HepG2 (cell line): ENCODE measurements around the gene DUSP9. TPM values are rescaled to one million over a fixed set of nuclear protein-coding genes. Genes with fewer than 3 reads are reported as not detected.

ENCODE experiments used
- AGO1 ChIP-seq: fragments of 200-400 bp; formaldehyde crosslinking; IDR thresholded peaks from 2 replicates; pipeline ENCODE4 v1.6.1; 2017; ENCODE audit warnings: mild to moderate bottlenecking, low read depth, low read length, moderate library complexity; ENCODE audit not compliant: poor library complexity, severe bottlenecking
- ARNT2 ChIP-seq: sonication (generic); formaldehyde crosslinking; IDR thresholded peaks from 2 replicates; pipeline ENCODE4 v1.8.0; 2022; ENCODE audit warnings: mild to moderate bottlenecking, low read depth, missing genetic modification reagents, moderate library complexity
- BCL6 ChIP-seq: IDR thresholded peaks from 2 replicates; pipeline ENCODE4 v1.6.1; 2016; ENCODE audit warnings: missing genetic modification reagents, missing compliant biosample characterization
- FOXA1 ChIP-seq, 2 experiments: fragments of 450-650 bp in 1 of 2; sonication (generic) in 1 of 2; formaldehyde crosslinking in 1 of 2; IDR thresholded peaks; 2 replicates each; pipeline versions ENCODE4 v1.4.0 to v1.6.1; 2016 to 2020; ENCODE audit warnings: missing genetic modification reagents in 1 of 2
- KLF6 ChIP-seq: IDR thresholded peaks from 2 replicates; pipeline ENCODE4 v1.8.0; 2016; ENCODE audit warnings: missing biosample characterization, missing genetic modification reagents
- NFE2L2 ChIP-seq: fragments of 150-350 bp; IDR thresholded peaks from 2 replicates; pipeline ENCODE4 v1.6.1; 2014; ENCODE audit warnings: low read length
- PHB2 ChIP-seq: fragments of 450-650 bp; IDR thresholded peaks from 2 replicates; pipeline ENCODE4 v1.6.1; 2018; ENCODE audit not compliant: partially characterized antibody
- RFXANK ChIP-seq: IDR thresholded peaks from 2 replicates; pipeline ENCODE4 v1.6.1; 2016
- TARDBP ChIP-seq: sonication (generic); formaldehyde crosslinking; IDR thresholded peaks from 2 replicates; pipeline ENCODE4 v1.8.0; 2022; ENCODE audit warnings: mild to moderate bottlenecking, missing genetic modification reagents
- ZFP36L2 ChIP-seq: sonication (generic); formaldehyde crosslinking; IDR thresholded peaks from 2 replicates; pipeline ENCODE4 v1.4.0; 2020; ENCODE audit warnings: missing genetic modification reagents
- ZMAT3 ChIP-seq: sonication (generic); formaldehyde crosslinking; conservative IDR thresholded peaks from 2 replicates; pipeline ENCODE4 v1.7.0; 2021; ENCODE audit warnings: missing genetic modification reagents
- ZNF205 ChIP-seq: IDR thresholded peaks from 2 replicates; pipeline ENCODE4 v1.6.1; 2018; ENCODE audit warnings: missing biosample characterization, missing genetic modification reagents
- ZNF264 ChIP-seq: sonication (generic); formaldehyde crosslinking; IDR thresholded peaks from 2 replicates; pipeline ENCODE4 v1.4.0; 2020; ENCODE audit warnings: missing genetic modification reagents
- ZNF841 ChIP-seq: sonication (generic); formaldehyde crosslinking; IDR thresholded peaks from 2 replicates; pipeline ENCODE4 v1.8.1; 2023; ENCODE audit warnings: missing genetic modification reagents, borderline replicate concordance
- ZSCAN21 ChIP-seq: sonication (generic); formaldehyde crosslinking; IDR thresholded peaks from 2 replicates; pipeline ENCODE4 v1.8.0; 2022; ENCODE audit warnings: mild to moderate bottlenecking, missing genetic modification reagents, moderate library complexity, borderline replicate concordance
- polyA plus RNA-seq, 8 experiments: library from polyadenylated mRNA; depleted of rRNA in 3 of 8; stranded (reverse) in 7 of 8; unstranded in 1 of 8; fragments of >200 nt; fragmentation: Illumina TruSeq in 4 of 8; extraction: Trizol in 4 of 8; gene quantifications; 2 replicates each; pipeline versions ENCODE4 v1.2.1 to v1.2.3, GENCODE V29; 2011 to 2016; ENCODE audit warnings: low read depth in 4 of 8, missing spikeins in 1 of 8, mixed read lengths in 1 of 8; ENCODE audit not compliant: insufficient read depth in 1 of 8
- total RNA-seq, 5 experiments: library from RNA; depleted of rRNA; stranded (reverse); fragments of >200 nt; fragmentation: Illumina TruSeq; extraction: Trizol; gene quantifications; 2 replicates each; pipeline ENCODE4 v1.2.3, GENCODE V29; 2016; ENCODE audit warnings: low read depth in 1 of 5
- TF ChIP-seq, protein P1 (sequence below): sonication (generic); formaldehyde crosslinking; conservative IDR thresholded peaks from 2 replicates; pipeline ENCODE4 v1.8.1; 2023; ENCODE audit warnings: missing genetic modification reagents
- TF ChIP-seq, protein P2 (sequence below): sonication (generic); formaldehyde crosslinking; IDR thresholded peaks from 2 replicates; pipeline ENCODE4 v1.5.1; 2020; ENCODE audit warnings: mild to moderate bottlenecking, missing genetic modification reagents, borderline replicate concordance
- TF ChIP-seq, protein P3 (sequence below): sonication (generic); formaldehyde crosslinking; IDR thresholded peaks from 2 replicates; pipeline ENCODE4 v1.9.0; 2021; ENCODE audit warnings: missing genetic modification reagents, mild to moderate bottlenecking, borderline replicate concordance
- TF ChIP-seq, protein P4 (sequence below), 2 experiments: sonication (generic) in 1 of 2; formaldehyde crosslinking in 1 of 2; IDR thresholded peaks; 2 replicates each; pipeline versions ENCODE4 v1.4.0 to v1.6.1; 2018 to 2020; ENCODE audit warnings: missing genetic modification reagents in 2 of 2, borderline replicate concordance in 1 of 2, low read depth in 1 of 2, mild to moderate bottlenecking in 1 of 2, missing biosample characterization in 1 of 2

Gene DUSP9
- total and polyA plus RNA-seq, 2 of the 13 experiments (the other 11 are each of a cell fraction or from before 2014, with no cell fraction given) = 235 to 435 TPM

DNA sequence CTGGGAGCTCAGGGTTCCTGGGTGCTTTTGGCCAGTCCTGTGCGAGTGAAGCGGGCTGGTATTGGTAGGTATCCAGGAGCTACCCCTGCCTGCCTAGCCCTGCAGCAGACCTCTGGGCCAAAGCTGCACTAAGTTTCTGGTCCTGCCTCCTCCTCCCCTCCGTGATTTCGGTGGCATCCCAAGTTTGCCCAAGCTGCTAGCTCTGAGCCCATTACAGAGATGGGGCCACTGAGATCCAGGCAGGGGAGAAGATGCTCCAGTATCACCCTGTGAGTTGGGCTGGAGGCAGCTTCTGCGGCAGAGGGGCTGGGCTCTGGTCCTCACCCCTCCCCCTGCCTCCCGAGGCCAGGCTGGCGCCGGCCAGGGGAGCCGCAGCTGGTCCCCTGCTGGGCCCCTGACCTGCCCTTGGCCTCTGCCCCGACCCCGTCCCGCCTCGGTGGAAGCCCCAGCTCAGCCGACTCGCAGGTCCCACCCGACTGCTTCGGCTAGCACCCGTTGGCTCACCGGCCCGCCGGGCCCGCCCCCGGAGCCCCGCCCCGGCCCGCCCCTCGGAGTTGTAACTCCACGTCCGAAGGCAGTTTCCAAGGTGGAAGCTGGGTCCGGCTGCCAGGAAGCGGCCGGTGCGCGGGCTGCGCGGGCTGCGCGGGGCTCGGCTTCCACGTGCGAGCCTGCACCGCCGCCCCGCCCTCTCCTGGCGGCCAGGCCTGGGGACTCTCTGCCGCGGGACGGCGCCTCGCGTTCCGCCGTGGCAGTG is at the start of gene DUSP9 (continued):
- 0 out of 2 replicates have a peak, but pooled peaks have one; percentile 34 for TF ChIP-seq ZNF264
- TF ChIP-seq ARNT2 = no peak
- no peak for TF ChIP-seq FOXA1 (IDR thresholded peaks at IDR 0.05)
- TF ChIP-seq FOXA1 (CRISPR knock-in tag; IDR thresholded peaks at IDR 0.05) = peak; percentile 32; the same call in 1 of the 2 replicates
- TF ChIP-seq ZNF841 (CRISPR knock-in tag) = 0 out of 2 replicates have a peak, but pooled peaks have one; percentile 16
- 0 out of 2 replicates have a peak, but pooled peaks have one; percentile 34 for TF ChIP-seq ZMAT3 (CRISPR knock-in tag)
- TF ChIP-seq ZNF205 (CRISPR knock-in tag) = no peak
- no peak for TF ChIP-seq KLF6 (CRISPR knock-in tag)
- no peak for TF ChIP-seq PHB2
- peak; percentile 84 for TF ChIP-seq ZSCAN21 (CRISPR knock-in tag)
- TF ChIP-seq, protein P1, sequence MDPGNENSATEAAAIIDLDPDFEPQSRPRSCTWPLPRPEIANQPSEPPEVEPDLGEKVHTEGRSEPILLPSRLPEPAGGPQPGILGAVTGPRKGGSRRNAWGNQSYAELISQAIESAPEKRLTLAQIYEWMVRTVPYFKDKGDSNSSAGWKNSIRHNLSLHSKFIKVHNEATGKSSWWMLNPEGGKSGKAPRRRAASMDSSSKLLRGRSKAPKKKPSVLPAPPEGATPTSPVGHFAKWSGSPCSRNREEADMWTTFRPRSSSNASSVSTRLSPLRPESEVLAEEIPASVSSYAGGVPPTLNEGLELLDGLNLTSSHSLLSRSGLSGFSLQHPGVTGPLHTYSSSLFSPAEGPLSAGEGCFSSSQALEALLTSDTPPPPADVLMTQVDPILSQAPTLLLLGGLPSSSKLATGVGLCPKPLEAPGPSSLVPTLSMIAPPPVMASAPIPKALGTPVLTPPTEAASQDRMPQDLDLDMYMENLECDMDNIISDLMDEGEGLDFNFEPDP (CRISPR knock-in tag) = no peak
- no peak for TF ChIP-seq RFXANK
- TF ChIP-seq BCL6 (CRISPR knock-in tag) = peak; percentile 90
- TF ChIP-seq ZFP36L2 (CRISPR knock-in tag) = no peak
- peak; percentile 30 for TF ChIP-seq AGO1
- TF ChIP-seq, protein P2, sequence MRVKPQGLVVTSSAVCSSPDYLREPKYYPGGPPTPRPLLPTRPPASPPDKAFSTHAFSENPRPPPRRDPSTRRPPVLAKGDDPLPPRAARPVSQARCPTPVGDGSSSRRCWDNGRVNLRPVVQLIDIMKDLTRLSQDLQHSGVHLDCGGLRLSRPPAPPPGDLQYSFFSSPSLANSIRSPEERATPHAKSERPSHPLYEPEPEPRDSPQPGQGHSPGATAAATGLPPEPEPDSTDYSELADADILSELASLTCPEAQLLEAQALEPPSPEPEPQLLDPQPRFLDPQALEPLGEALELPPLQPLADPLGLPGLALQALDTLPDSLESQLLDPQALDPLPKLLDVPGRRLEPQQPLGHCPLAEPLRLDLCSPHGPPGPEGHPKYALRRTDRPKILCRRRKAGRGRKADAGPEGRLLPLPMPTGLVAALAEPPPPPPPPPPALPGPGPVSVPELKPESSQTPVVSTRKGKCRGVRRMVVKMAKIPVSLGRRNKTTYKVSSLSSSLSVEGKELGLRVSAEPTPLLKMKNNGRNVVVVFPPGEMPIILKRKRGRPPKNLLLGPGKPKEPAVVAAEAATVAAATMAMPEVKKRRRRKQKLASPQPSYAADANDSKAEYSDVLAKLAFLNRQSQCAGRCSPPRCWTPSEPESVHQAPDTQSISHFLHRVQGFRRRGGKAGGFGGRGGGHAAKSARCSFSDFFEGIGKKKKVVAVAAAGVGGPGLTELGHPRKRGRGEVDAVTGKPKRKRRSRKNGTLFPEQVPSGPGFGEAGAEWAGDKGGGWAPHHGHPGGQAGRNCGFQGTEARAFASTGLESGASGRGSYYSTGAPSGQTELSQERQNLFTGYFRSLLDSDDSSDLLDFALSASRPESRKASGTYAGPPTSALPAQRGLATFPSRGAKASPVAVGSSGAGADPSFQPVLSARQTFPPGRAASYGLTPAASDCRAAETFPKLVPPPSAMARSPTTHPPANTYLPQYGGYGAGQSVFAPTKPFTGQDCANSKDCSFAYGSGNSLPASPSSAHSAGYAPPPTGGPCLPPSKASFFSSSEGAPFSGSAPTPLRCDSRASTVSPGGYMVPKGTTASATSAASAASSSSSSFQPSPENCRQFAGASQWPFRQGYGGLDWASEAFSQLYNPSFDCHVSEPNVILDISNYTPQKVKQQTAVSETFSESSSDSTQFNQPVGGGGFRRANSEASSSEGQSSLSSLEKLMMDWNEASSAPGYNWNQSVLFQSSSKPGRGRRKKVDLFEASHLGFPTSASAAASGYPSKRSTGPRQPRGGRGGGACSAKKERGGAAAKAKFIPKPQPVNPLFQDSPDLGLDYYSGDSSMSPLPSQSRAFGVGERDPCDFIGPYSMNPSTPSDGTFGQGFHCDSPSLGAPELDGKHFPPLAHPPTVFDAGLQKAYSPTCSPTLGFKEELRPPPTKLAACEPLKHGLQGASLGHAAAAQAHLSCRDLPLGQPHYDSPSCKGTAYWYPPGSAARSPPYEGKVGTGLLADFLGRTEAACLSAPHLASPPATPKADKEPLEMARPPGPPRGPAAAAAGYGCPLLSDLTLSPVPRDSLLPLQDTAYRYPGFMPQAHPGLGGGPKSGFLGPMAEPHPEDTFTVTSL (CRISPR knock-in tag) = no peak
- TF ChIP-seq, protein P3, sequence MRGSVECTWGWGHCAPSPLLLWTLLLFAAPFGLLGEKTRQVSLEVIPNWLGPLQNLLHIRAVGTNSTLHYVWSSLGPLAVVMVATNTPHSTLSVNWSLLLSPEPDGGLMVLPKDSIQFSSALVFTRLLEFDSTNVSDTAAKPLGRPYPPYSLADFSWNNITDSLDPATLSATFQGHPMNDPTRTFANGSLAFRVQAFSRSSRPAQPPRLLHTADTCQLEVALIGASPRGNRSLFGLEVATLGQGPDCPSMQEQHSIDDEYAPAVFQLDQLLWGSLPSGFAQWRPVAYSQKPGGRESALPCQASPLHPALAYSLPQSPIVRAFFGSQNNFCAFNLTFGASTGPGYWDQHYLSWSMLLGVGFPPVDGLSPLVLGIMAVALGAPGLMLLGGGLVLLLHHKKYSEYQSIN (CRISPR knock-in tag) = no peak
- TF ChIP-seq TARDBP (CRISPR knock-in tag) = peak; percentile 40
- TF ChIP-seq, protein P4, sequence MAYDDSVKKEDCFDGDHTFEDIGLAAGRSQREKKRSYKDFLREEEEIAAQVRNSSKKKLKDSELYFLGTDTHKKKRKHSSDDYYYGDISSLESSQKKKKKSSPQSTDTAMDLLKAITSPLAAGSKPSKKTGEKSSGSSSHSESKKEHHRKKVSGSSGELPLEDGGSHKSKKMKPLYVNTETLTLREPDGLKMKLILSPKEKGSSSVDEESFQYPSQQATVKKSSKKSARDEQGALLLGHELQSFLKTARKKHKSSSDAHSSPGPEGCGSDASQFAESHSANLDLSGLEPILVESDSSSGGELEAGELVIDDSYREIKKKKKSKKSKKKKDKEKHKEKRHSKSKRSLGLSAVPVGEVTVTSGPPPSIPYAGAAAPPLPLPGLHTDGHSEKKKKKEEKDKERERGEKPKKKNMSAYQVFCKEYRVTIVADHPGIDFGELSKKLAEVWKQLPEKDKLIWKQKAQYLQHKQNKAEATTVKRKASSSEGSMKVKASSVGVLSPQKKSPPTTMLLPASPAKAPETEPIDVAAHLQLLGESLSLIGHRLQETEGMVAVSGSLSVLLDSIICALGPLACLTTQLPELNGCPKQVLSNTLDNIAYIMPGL (CRISPR knock-in tag; IDR thresholded peaks at IDR 0.05; ENCODE audit: borderline replicate concordance in 1 of 2, low read depth in 1 of 2) = no peak; a peak in 1 of 4 replicates
- TF ChIP-seq NFE2L2 = no peak
